NCI-H82 treated with DMSO at 0.1 percent for 48 hours (cell line): Measurements from ENCODE around the gene SLC2A10.

Experiments
- DNase-seq: peaks from one replicate; lab custom pipeline; 2025; ENCODE audit not compliant: unreplicated experiment; lab: John Stamatoyannopoulos, UW

SLC2A10 gene

GRCh38 chr20:46764068-46764467 is 54.6 kb downstream of the SLC2A10 start:
- DNase-seq = no peak

GRCh38 chr20:46765506-46766120 is 56.2 kb downstream of the SLC2A10 start:
- no peak for DNase-seq

- DNase-seq = peak; percentile 73
Measured at GRCh38 chr20:46767127-46767761, 57.8 kb downstream of the SLC2A10 start.

GRCh38 chr20:46770330-46771194 is 61.1 kb downstream of the SLC2A10 start:
- no peak for DNase-seq

- no peak for DNase-seq
Measured at GRCh38 chr20:46771195-46771588, 61.7 kb downstream of the SLC2A10 start.

- DNase-seq = no peak
Measured at GRCh38 chr20:46772901-46773300, 63.5 kb downstream of the SLC2A10 start.

GRCh38 chr20:46773680-46774079 is 64.2 kb downstream of the SLC2A10 start:
- no peak for DNase-seq

GRCh38 chr20:46774236-46774635 is 64.8 kb downstream of the SLC2A10 start:
- no peak for DNase-seq

- DNase-seq = no peak
Measured at GRCh38 chr20:46774943-46775560, 65.6 kb downstream of the SLC2A10 start.

GRCh38 chr20:46775806-46776205 is 66.4 kb downstream of the SLC2A10 start:
- no peak for DNase-seq

GRCh38 chr20:46777331-46777730 is 67.9 kb downstream of the SLC2A10 start:
- no peak for DNase-seq

GRCh38 chr20:46779831-46780230 is 70.4 kb downstream of the SLC2A10 start:
- no peak for DNase-seq

GRCh38 chr20:46784436-46785127 is 75.1 kb downstream of the SLC2A10 start:
- no peak for DNase-seq
